Coronary artery (tissue), 2 donors: ENCODE data around the gene TAGAP.

ENCODE experiments used
- DNase-seq: peaks from one replicate; pipeline ENCODE4 v3.0.0-alpha.2; 2017; ENCODE audit warnings: low spot score
- H3K27ac ChIP-seq, 2 donors: fragments of 200-600 bp; sonication (generic); one replicate each; pipeline ENCODE4 v1.5.1; 2016 to 2019
- H3K4me3 ChIP-seq: fragments of 200-600 bp; sonication (generic); 2 replicates; pipeline ENCODE4 v1.5.1; 2016; ENCODE audit warnings: mild to moderate bottlenecking, moderate library complexity
- TF ChIP-seq, protein P1 (sequence below): fragments of 200-600 bp; sonication (generic); IDR thresholded peaks from one replicate; pipeline ENCODE4 v1.5.1; 2019; ENCODE audit warnings: antibody characterized with exemption

Gene TAGAP

GRCh38 chr6:159008656-159009288 lies 36.0 kb downstream of the TAGAP start:
- TF ChIP-seq, protein P1, sequence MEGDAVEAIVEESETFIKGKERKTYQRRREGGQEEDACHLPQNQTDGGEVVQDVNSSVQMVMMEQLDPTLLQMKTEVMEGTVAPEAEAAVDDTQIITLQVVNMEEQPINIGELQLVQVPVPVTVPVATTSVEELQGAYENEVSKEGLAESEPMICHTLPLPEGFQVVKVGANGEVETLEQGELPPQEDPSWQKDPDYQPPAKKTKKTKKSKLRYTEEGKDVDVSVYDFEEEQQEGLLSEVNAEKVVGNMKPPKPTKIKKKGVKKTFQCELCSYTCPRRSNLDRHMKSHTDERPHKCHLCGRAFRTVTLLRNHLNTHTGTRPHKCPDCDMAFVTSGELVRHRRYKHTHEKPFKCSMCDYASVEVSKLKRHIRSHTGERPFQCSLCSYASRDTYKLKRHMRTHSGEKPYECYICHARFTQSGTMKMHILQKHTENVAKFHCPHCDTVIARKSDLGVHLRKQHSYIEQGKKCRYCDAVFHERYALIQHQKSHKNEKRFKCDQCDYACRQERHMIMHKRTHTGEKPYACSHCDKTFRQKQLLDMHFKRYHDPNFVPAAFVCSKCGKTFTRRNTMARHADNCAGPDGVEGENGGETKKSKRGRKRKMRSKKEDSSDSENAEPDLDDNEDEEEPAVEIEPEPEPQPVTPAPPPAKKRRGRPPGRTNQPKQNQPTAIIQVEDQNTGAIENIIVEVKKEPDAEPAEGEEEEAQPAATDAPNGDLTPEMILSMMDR: no peak
- H3K4me3 ChIP-seq: no peak overlapping the region
- H3K27ac ChIP-seq: no peak overlapping the region
- DNase-seq: no peak

GRCh38 chr6:159007510-159007909 lies 37.3 kb downstream of the TAGAP start:
- TF ChIP-seq, protein P1: no peak
- DNase-seq: no peak
- Histone ChIP-seq H3K4me3 (no peak overlapping the region), H3K27ac (no peak overlapping the region)

- TF ChIP-seq, protein P1: no peak
- H3K27ac ChIP-seq: no peak overlapping the region
- no peak for DNase-seq
- H3K4me3 ChIP-seq: no peak overlapping the region
Measured at GRCh38 chr6:159005436-159005835, 39.4 kb downstream of the TAGAP start.

DNA sequence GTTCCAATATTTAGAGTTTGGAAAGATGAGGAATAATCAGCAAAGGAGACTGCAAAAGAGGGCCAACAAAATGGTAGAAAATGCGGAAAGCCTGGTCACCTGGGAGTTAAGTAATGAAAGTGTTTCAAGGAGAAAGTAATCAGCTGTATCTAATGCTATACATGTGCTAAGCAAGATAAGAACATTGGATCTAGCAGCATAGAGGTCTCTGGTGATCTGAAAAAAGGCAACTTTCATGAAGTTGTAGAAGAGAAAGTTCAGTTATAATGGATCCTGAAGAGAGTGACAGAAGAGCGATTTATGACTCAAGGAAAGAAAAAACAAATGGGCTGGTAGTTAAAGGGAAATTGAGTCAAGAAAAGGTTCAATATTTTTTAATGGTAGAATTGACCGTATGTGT lies 40.2 kb downstream of the TAGAP start:
- Histone ChIP-seq H3K4me3 (no peak overlapping the region), H3K27ac (no peak overlapping the region)
- no peak for DNase-seq
- TF ChIP-seq, protein P1: no peak

DNA sequence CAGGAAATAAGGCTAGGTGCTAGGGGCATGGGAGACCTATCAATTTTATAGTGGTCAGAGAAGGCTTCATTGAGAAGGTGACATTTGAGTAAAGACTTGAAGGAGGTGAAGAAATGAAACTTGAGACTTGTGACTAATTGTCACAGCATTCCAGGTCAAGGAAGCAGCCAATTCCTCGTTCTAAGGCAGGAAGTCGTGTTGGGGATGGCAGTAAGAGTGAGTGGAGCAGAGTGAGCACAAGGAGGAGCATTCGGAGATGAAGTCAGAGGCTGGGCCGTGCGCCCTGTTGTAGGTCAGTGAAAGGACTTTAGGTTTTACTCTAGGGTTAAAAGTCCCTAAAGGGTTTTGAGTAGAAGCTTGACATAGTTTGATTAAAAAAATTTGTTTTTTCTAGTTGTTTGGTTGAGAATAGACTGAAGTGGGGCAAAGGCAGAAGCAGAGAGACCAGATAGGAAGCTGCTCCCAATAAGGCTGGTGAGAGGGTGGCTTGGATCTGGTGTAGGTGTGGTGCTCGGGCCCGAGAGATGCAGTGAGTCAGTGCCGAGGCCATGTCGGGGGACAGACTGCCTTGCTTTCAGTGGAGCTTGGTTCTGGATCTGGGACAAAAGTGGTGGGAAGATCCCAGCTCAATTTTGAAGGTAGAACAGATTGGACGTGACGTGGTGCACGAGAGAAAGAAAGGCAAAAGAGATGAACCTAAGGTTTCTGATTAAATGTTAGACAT lies 42.2 kb downstream of the TAGAP start:
- TF ChIP-seq, protein P1: no peak
- Histone ChIP-seq H3K4me3 (no peak overlapping the region), H3K27ac (no peak overlapping the region)
- DNase-seq: no peak

GRCh38 chr6:158999666-159000403 lies 45.0 kb downstream of the TAGAP start, which contains the start of gene RSPH3:
Gene RSPH3 (minus strand): TSS chr6:159000202. CDS start chr6:158999550, 652 bp downstream.
- TF ChIP-seq, protein P1: no peak
- DNase-seq: peak; percentile 94
- H3K27ac ChIP-seq: peak within 1 kb of the TSS; percentile 52 to 78
- H3K4me3 ChIP-seq: peak within 1 kb of the TSS; percentile 83
